Small intestine (tissue), 7 donors: ENCODE results near the gene TRPM5. TPM values are rescaled to one million over a fixed set of nuclear protein-coding genes. Genes with fewer than 3 reads are reported as not detected.

Experiments used
- DNase-seq, 2 donors: peaks; one replicate each; pipeline versions ENCODE4 v3.0.0 to v3.0.0-alpha.2; 2013
- FAIRE-seq: peaks from 2 replicates; lab custom pipeline; 2012; peaks lifted over from hg19 to GRCh38; lab: Jason Lieb, UNC
- H3K27ac ChIP-seq, 3 donors: one replicate each; pipeline ENCODE4 v1.5.1; 2013; ENCODE audit warnings: low read length in 2 of 3, mild to moderate bottlenecking in 2 of 3, control low read depth in 1 of 3, inconsistent platforms in 1 of 3, low read depth in 1 of 3, moderate library complexity in 1 of 3
- H3K27me3 ChIP-seq, 3 donors: one replicate each; pipeline ENCODE4 v1.6.1; 2013; ENCODE audit warnings: low read length in 3 of 3, inconsistent platforms in 1 of 3; ENCODE audit not compliant: control insufficient read depth in 3 of 3, insufficient read depth in 3 of 3
- H3K36me3 ChIP-seq, 3 donors: one replicate each; pipeline ENCODE4 v1.6.1; 2013; ENCODE audit warnings: low read length in 3 of 3, inconsistent platforms in 1 of 3, low read depth in 1 of 3, mild to moderate bottlenecking in 1 of 3, moderate library complexity in 1 of 3; ENCODE audit not compliant: control insufficient read depth in 3 of 3, insufficient read depth in 2 of 3
- H3K4me1 ChIP-seq, 3 donors: one replicate each; pipeline ENCODE4 v1.6.1; 2013; ENCODE audit warnings: low read length in 2 of 3, inconsistent platforms in 1 of 3, low read depth in 1 of 3, mild to moderate bottlenecking in 1 of 3, moderate library complexity in 1 of 3; ENCODE audit not compliant: control insufficient read depth in 3 of 3, insufficient read depth in 2 of 3
- H3K4me3 ChIP-seq, 3 donors: one replicate each; pipeline ENCODE4 v1.5.1; 2013; ENCODE audit warnings: low read length in 3 of 3, control low read depth in 1 of 3, inconsistent platforms in 1 of 3, low read depth in 1 of 3, mild to moderate bottlenecking in 1 of 3, moderate library complexity in 1 of 3
- H3K9me3 ChIP-seq, 2 donors: one replicate each; pipeline ENCODE4 v1.6.1; 2013; ENCODE audit warnings: low read depth in 1 of 2, low read length in 1 of 2; ENCODE audit not compliant: control insufficient read depth in 2 of 2, insufficient read depth in 1 of 2
- WGBS, 3 donors: extraction: QIAGEN DNeasy Blood & Tissue Kit; methylation state at CpG; one replicate each; pipeline ENCODE4 v1.1.7; 2013; 5-methylcytosine and 5-hydroxymethylcytosine counted together
- polyA plus RNA-seq, 4 donors: library from polyadenylated mRNA; stranded (reverse) in 3 of 4; unstranded in 1 of 4; fragments of 200-250 nt in 3 of 4; fragments of 120-200 nt in 1 of 4; gene quantifications; one replicate each; pipeline versions ENCODE4 v1.2.1 to v1.2.3, GENCODE V29; 2013
- donor health status: healthy with polysubstance abuse.
- donor health status: control.
- donor health status: control.
- donor health status: Bipolar disorder and iron deficiency.
- donor health status: healthy.

The TRPM5 gene
- polyA plus RNA-seq, 4 donors = 1.3 to 10.0 (median 2.9) TPM

DNA sequence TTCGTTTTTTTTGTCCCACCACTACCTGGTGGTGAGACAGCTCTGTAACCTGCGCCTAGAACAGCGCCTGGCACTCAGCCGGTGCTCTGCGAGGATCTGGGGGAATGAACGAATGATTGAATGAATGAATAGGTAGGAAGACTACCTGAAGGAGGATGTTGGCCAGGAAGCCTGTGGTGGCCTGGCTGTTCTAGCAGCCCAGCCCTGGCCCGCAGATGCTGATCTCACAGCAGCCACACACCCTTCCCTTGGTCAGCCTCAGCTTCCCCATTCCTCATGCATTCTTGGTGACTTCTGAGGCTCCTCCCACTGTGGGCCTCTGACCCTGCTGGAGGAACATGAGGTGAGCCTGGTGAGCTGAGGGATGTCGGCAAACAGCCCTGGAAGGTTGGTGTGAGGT lies 3.7 kb downstream of the TRPM5 start:
- 64 to 74% (median 71%) methylated on average over 8 of the region's 8 CpGs for WGBS, 3 donors
- no peak overlapping the region for H3K4me3 ChIP-seq
- H3K36me3 ChIP-seq = no peaks in the 10 kb centered on the region
- peaks cover 0 to 17% (median 0%) of the 10 kb centered on the region in 3 donors for H3K27me3 ChIP-seq
- FAIRE-seq (no peak), DNase-seq (peak in 1 of 2 donors; percentile 39)
- peaks cover 0 to 24% (median 4%) of the 10 kb centered on the region in 3 donors for H3K4me1 ChIP-seq
- no peak overlapping the region for H3K27ac ChIP-seq
- H3K9me3 ChIP-seq = peaks cover 0 to 5% of the 10 kb centered on the region in 2 donors

DNA sequence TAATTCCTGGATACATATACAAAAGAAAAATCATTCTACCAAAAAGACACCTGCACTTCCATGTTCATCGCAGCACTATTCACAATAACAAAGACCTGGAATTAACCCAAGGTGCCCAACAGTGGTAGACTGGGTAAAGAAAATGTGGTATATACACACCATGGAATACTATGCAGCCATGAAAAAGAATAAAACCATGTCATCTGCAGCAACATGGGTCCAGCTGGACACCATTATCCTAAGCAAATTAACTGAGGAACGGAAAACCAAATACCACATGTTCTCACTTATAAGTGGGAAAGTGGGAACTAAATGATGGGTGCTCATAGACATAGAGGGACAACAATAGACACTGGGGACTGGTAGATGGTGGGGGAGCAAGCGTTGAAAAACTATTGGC lies 4.5 kb downstream of the TRPM5 start:
- H3K27ac ChIP-seq = no peak overlapping the region
- H3K27me3 ChIP-seq = peaks cover 0 to 13% (median 0%) of the 10 kb centered on the region in 3 donors
- H3K36me3 ChIP-seq = no peaks in the 10 kb centered on the region
- DNase-seq = no peak
- H3K4me1 ChIP-seq = peaks cover 0 to 21% (median 4%) of the 10 kb centered on the region in 3 donors
- 95 to 96% (median 95%) methylated on average over 3 of the region's 3 CpGs for WGBS, 3 donors
- peaks cover 0 to 5% of the 10 kb centered on the region in 2 donors for H3K9me3 ChIP-seq
- FAIRE-seq = no peak
- no peak overlapping the region for H3K4me3 ChIP-seq

DNA sequence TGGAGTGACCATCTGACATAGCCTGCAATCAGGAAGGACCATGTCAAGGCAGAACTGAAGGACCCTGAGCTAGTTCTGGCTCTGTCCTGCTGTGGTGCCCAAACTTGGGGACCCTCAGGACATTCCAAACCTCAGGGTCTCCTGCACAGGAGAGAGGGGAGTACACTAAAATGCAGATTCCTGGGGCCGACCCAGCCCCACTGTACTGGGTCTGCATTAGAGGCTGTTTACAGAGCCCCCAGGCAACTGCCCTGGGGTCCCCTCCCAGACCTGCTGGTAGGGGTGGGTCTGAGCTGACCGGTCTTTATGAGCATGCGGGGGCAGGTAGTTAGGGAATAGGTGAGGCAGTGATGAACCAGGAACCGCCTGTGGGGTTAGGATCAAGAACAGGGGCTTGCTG lies 6.8 kb downstream of the TRPM5 start:
- FAIRE-seq = no peak
- Histone ChIP-seq H3K27ac (no peak overlapping the region), H3K27me3 (no peaks in the 10 kb centered on the region), H3K36me3 (peaks cover 0 to 2% (median 0%) of the 10 kb centered on the region in 3 donors), H3K9me3 (no peaks in the 10 kb centered on the region), H3K4me3 (no peak overlapping the region), H3K4me1 (peaks cover 0 to 7% (median 4%) of the 10 kb centered on the region in 3 donors)
- 87 to 96% (median 95%) methylated on average over 4 of the region's 4 CpGs for WGBS, 3 donors
- no peak for DNase-seq

DNA sequence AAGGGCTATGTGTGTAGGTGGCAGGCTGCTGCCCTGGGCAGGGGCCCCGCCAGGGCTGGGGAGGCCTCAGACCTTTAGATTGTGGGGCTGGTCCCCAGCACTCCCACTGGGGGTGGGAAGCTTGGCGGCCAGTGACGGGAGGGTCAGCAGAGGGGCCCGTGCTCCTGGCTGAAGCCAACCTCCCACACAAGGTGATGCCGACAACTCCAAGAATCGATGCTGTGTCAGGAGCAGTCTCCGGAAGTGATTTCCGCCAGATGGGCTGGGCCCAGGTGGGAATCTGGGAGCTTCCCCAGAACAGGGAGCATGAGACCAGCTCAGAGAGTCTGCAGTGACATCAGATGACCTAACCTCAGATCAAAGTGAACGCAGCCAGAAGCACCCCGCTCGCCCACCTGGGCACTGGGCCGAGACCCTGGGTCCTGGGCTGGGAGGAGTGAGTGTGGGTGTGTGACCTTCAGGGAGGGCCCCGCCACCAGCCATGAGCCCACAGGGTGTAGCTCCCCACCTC lies 7.7 kb downstream of the TRPM5 start:
- FAIRE-seq (no peak), DNase-seq (no peak)
- Histone ChIP-seq H3K9me3 (no peaks in the 10 kb centered on the region), H3K27me3 (no peaks in the 10 kb centered on the region), H3K27ac (no peak overlapping the region), H3K4me3 (no peak overlapping the region), H3K36me3 (peaks cover 0 to 2% (median 0%) of the 10 kb centered on the region in 3 donors), H3K4me1 (peaks cover 0 to 7% (median 4%) of the 10 kb centered on the region in 3 donors)
- 89 to 95% (median 91%) methylated on average over 12 to 13 of the region's 13 CpGs for WGBS, 3 donors

DNA sequence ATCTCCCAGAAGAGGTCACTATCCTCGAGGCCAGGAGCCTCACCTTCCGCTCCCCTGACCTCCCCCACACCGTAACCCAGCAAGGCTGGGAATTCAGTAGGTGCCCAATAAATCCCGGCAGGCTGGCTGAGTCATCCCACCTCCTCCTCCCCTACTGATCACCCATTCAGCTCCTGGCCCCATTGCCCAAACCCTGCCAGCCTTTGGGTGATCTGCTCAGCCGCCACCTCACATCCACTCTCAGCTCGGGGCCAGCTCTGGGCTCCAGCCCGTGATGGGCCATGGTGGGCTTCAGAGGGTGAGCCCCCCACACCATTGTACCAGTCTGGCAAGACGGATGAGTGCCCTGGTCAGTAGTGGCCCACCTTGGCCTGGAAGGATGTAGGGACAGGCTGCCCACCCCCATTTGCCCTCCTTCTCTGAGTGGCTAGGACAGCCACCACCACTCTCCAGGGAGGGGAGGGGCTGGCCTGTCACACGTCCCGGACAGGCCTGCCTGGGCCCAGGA lies 8.2 kb downstream of the TRPM5 start:
- FAIRE-seq (no peak), DNase-seq (no peak)
- Histone ChIP-seq H3K9me3 (no peaks in the 10 kb centered on the region), H3K4me1 (peaks cover 0 to 2% (median 0%) of the 10 kb centered on the region in 3 donors), H3K4me3 (no peak overlapping the region), H3K27me3 (no peaks in the 10 kb centered on the region), H3K36me3 (peaks cover 0 to 2% (median 0%) of the 10 kb centered on the region in 3 donors), H3K27ac (no peak overlapping the region)
- WGBS, 3 donors = 76 to 84% (median 76%) methylated on average over 9 to 10 of the region's 10 CpGs

DNA sequence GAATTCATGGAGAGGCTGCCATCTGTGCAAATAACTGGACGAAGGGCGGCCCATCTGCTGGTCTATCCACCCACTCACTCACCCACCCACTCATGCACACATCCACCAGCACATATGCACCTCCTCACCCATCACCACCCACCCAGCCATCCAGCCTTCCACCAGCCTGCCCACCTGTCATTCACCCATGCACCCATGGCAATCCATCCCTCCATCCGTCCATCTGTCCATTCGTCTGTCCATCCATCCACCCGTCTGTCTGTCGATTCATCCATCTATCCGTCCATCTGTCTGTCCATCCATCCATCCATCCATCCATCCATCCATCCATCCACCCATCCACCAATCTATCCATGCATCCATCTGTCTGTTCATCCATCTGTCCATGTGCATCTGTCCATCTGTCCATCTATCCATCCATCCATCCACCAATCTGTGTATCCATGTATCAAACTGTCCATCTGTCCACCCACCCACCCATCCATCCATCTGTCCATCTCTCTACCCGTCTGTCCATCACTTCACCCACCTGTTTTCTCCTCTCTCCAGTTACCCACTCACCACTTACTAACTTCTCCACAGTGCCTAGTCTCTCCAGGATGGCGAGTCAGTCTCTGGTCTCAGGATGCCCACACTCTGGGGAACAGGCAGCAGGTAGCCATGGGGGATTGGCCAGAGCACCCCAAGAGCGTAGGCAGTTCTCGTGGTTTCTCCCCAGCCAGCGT lies 8.9 kb downstream of the TRPM5 start:
- no peak overlapping the region for H3K4me3 ChIP-seq
- FAIRE-seq (no peak), DNase-seq (no peak)
- WGBS, 3 donors = 89 to 91% (median 90%) methylated on average over 12 of the region's 12 CpGs
- H3K4me1 ChIP-seq = no peaks in the 10 kb centered on the region
- no peak overlapping the region for H3K27ac ChIP-seq
- no peaks in the 10 kb centered on the region for H3K27me3 ChIP-seq
- peaks cover 0 to 2% (median 0%) of the 10 kb centered on the region in 3 donors for H3K36me3 ChIP-seq
- no peaks in the 10 kb centered on the region for H3K9me3 ChIP-seq

DNA sequence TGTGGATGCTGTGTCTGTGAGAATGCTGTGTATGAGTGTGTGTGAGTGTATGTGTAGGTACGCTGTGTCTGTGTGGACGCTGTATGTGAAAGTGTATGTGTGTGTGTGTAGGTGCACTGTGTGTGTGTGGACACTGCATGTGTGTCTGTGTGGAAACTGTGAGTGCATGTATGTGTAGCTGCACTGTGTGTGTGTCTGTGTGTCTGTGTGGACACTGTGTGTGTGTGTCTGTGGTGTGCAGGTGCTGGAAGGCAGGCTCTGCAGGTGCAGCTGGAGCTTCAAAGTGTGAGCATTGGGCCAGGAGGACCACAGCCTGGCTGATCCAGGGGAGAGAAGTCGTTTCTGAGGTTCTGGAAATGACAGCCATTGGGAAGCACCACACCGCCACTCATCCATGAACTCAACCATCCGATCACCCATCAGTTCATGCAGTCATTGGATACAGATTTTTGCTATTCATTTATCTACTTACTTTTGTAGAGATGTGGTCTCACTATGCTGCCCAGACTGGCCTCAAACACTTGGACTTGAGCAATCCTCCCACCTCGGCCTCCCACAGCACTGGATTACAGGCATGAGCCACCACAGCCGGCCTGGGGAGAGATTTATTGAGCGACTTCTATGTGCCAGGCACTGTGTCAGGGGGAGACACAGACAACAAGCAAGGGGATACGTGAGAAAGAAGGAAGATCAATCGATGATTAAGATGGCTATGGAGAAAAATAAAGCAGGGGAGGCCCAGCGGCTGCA lies 9.6 kb downstream of the TRPM5 start:
- Histone ChIP-seq H3K36me3 (peaks cover 0 to 2% (median 0%) of the 10 kb centered on the region in 3 donors), H3K4me3 (no peak overlapping the region), H3K9me3 (no peaks in the 10 kb centered on the region), H3K27ac (no peak overlapping the region), H3K27me3 (no peaks in the 10 kb centered on the region), H3K4me1 (no peaks in the 10 kb centered on the region)
- DNase-seq = no peak
- no peak for FAIRE-seq
- WGBS, 3 donors = 85 to 90% (median 86%) methylated on average over 11 of the region's 11 CpGs

DNA sequence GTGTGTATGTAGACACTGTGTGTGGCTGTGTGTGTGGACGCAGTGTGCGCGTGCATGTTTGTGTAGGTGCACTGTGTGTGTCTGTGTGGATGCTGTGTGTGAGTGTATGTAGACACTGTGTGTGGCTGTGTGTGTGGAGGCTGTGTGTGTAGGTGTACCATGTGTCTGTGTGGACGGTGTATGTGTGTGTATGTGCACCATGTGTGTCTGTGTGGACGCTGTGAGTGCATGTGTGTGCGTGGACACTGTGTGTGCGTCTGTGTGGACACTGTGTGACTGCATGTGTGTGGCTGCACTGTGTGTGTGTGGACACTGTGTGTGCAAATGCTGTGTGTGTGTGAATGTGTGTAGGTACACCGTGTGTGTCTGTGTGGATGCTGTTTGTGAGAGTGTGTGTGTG lies 10.3 kb downstream of the TRPM5 start:
- WGBS, 3 donors = 89 to 96% (median 93%) methylated on average over 8 of the region's 8 CpGs
- no peak overlapping the region for H3K4me3 ChIP-seq
- no peaks in the 10 kb centered on the region for H3K27me3 ChIP-seq
- H3K9me3 ChIP-seq = no peaks in the 10 kb centered on the region
- peaks cover 0 to 2% (median 0%) of the 10 kb centered on the region in 3 donors for H3K36me3 ChIP-seq
- H3K4me1 ChIP-seq = no peaks in the 10 kb centered on the region
- H3K27ac ChIP-seq = no peak overlapping the region
- FAIRE-seq (no peak), DNase-seq (no peak)
